HG03045 (cell line): ENCODE measurements around the gene ARCN1.
A peak's percentile ranks its signal among the peaks of the same experiment; 100 is the strongest.

ENCODE experiments used
- ATAC-seq: cut with Tn5 transposase; IDR thresholded peaks from one replicate; pipeline ENCODE4 v1.9.1; 2021; ENCODE audit warnings: mild to moderate bottlenecking, moderate library complexity; ENCODE audit not compliant: unreplicated experiment

Gene ARCN1

DNA sequence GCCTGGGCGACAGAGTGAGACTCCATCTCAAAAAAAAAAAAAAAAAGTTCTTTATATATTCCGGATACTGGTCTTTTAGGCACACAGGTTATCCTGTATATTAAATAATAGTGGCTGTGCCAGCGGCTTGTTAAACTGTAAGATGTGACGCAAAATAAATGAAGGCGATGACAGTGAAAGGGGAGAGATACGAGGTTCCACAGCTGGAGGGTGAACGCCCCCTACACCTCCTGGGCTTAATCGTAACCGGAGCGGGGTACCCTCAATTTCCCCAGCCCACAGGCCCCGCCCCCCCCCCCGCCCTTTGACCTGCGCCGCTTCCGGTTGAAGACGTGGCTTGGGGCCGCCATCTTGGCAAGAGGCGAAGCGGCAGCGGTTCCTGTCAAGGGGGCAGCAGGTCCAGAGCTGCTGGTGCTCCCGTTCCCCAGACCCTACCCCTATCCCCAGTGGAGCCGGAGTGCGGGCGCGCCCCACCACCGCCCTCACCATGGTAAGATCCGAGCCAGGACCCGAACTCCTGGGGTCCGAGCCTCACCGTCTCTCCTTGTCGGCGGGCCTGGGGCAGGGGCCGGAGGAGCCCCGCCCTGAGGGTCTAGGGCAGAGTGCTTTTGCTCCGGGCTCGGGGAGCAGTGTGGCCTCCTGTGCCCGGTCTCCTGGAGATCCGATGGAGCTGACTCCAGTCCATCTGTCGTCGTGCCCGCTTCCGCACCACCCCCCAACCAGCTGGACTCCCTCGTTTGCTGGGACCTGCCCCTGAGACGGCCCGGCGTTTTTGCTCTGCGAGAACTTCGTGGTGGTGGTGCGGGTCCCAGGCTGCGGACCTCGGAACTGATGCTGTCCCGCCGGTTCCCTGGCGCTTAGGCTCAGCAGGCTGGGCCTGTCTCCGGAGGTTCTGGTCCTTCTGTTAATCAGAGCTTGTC, at the start of gene ARCN1:
Gene ARCN1 (plus strand): TSS at position 349 of the 920 bp plus-strand sequence. CDS start 139 bp downstream, at position 488.
- peak; percentile 69 for ATAC-seq

- ATAC-seq = no peak
Measured at GRCh38 chr11:118522571-118523072, 49.6 kb upstream of the ARCN1 start.

GRCh38 chr11:118524356-118524755, 47.9 kb upstream of the ARCN1 start:
- no peak for ATAC-seq

- ATAC-seq = no peak
Measured at GRCh38 chr11:118524757-118525470, 47.3 kb upstream of the ARCN1 start.

DNA sequence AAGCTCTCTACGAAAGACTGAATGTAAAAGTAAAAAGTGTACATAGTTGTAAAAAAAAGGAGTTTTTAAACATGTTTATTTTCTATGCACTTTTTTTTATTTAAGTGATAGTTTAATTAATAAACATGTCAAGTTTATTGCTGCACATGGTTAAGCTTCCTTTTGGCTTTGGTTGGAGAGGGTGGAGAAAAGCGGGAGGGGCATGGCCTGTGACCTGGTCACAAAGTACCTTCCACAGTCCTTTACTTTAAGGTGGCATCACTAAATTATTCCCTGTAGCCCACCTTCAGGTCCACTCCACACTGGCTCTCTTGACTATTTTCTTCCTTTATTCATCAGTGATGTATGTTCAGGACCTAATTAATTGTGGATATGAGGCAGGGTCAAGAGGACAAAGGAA, 45.5 kb upstream of the ARCN1 start:
- ATAC-seq = no peak

GRCh38 chr11:118527109-118527508, 45.1 kb upstream of the ARCN1 start, which contains the start of gene TTC36:
Gene TTC36 (plus strand): TSS chr11:118527474. CDS start chr11:118527495, 21 bp downstream.
- ATAC-seq = no peak

GRCh38 chr11:118528511-118528910, 43.7 kb upstream of the ARCN1 start:
- ATAC-seq = no peak

DNA sequence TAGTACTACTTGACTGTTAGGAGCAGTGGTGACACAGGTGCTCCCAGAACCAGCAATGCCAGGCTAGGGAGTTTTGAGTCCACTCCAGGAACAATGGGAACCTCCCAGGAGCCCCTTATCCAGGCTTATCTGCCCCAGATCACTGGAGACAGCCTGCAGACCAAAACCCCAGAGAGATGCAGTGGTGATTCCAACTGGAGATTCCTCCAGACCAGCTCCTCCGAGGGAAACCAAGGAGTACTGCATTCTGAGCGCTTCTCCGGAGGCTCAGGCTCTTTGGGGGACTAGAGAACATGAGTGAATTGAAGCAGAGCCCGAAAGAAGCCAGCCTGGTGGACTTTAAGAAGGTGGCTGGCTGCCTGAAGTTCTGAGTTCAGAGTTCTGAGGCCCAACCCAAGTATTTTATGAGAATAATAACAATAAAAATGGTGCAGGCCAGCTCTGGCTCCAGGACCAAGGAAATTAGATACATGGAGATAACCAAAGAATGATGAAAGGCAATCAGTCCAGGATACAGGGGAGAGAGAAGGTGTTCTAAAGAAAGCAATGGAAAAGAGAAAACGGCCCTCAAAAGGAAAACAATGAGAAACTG, 42.5 kb upstream of the ARCN1 start:
- no peak for ATAC-seq

GRCh38 chr11:118530180-118530682, 42.0 kb upstream of the ARCN1 start:
- ATAC-seq = no peak

DNA sequence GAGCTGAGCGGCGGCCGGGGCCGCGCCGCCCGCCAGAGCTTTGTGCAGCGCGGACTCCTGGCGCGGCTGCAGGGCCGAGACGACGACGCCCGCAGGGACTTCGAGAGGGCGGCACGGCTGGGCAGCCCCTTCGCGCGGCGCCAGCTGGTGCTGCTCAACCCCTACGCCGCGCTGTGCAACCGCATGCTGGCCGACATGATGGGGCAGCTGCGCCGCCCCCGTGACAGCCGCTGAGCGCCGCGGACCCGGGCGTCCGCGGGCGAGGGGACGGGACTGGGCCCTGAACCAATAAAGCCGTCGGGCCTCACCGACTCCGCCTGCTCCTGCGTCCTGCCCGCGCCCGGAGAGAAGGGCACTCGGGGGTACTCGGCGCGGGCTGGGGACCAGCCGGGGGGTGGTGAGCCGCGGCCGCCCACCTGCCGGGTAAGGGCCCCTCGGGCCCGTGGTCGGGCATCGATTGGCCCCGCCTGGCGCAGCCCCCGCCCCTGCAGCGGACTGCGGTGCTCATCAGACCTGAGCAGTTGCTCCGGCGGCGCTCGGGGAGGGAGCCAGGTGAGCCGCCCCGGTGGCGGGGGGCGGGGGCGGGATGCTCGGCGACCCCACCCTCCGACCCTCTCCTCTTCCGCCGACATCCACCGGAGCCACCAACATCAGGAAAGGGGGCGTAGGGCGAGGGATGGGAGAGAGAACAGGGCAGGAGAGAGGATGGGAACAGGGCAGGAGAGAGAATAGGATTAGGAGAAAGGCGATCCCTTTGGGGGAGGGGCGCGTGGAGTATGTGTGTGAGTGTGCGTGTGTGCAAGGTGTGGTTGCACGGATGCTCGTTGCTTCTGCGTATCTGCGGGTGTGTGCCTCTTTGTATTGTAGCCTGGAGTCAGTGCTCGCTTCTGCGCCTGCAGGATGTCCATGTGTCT, 41.3 kb upstream of the ARCN1 start, which contains the start of gene TMEM25:
Gene TMEM25 (plus strand): TSS at position 510 of the 914 bp plus-strand sequence. CDS start 610 bp downstream, outside the sequence.
- peak; percentile 61 for ATAC-seq

- ATAC-seq = no peak
Measured at GRCh38 chr11:118531597-118532084, 40.6 kb upstream of the ARCN1 start.

GRCh38 chr11:118532091-118532490, 40.1 kb upstream of the ARCN1 start:
- no peak for ATAC-seq

DNA sequence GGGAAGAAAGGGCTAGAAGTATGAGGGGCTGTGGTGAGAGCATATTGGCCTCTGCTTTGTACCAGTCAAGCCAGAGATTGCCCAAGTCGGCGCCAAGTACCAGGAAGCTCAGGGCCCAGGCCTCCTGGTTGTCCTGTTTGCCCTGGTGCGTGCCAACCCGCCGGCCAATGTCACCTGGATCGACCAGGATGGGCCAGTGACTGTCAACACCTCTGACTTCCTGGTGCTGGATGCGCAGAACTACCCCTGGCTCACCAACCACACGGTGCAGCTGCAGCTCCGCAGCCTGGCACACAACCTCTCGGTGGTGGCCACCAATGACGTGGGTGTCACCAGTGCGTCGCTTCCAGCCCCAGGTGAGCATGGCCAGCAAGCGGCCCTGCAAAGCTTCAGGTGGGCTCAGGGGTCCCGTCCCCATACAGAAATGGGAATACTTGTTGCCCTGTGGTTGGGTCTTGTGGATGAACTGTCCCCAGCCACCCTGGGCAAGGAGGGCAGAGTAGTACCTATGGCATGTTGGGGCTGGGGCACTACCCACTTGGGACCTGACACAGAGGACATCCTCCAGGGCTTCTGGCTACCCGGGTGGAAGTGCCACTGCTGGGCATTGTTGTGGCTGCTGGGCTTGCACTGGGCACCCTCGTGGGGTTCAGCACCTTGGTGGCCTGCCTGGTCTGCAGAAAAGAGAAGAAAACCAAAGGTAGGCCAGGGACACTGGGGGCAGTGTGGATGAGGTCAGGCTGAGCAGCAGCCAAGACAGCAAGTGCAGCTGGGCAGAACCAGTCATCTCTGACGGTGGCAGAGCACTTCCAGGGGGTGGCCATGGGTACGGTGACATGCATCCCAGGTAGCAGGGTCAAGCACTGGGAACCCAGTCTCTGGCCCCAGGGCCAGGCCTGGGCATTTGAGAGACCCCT, 39.1 kb upstream of the ARCN1 start:
- ATAC-seq = no peak

DNA sequence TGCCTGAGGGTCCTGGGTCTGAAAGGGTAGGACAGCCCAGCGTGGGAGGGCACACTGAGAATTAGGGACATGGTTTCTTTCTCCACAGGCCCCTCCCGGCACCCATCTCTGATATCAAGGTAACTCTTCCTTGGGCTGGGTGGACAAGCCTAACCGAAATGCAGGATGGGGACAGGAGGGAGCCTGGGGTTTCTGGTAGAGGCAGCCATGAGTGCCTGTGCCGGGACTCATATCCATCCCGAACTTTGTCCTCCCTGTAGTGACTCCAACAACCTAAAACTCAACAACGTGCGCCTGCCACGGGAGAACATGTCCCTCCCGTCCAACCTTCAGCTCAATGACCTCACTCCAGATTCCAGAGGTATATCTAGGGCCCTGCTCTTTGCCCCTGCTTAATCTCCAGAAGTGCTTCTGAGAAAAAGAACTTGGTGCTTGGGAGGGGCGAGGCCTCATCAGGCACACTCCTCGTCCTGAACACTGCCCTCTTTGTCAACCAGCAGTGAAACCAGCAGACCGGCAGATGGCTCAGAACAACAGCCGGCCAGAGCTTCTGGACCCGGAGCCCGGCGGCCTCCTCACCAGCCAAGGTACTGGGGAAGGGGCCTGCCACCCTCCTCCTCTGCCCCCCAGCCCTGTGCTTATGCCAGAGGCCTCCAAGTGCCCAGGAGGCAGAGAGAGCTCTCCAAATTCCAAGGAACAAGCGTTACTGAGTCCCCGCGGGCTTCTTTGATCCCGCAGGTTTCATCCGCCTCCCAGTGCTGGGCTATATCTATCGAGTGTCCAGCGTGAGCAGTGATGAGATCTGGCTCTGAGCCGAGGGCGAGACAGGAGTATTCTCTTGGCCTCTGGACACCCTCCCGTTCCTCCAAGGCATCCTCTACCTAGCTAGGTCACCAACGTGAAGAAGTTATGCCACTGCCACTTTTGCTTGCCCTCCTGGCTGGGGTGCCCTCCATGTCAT, 38.2 kb upstream of the ARCN1 start:
- ATAC-seq = no peak

GRCh38 chr11:118535261-118535660, 36.9 kb upstream of the ARCN1 start:
- no peak for ATAC-seq

DNA sequence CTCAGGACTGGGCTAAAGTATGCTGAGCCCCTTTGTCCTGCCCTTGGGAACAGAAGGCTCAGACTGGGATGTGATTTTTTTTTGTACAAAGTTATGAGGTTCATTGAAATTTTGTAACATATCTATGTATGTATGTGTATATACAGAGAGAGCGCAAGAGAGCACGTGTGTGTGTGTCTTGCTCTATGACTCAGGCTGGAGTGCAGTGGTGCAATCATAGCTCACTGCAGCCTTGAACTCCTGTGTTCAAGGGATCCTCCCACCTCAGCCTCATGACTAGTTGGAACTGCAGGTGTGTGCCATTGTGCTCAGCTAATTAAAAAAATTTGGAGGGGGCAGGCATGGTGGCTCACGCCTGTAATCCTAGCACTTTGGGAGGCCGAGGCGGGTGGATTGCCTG, 35.5 kb upstream of the ARCN1 start:
- no peak for ATAC-seq

GRCh38 chr11:118537409-118537980, 34.7 kb upstream of the ARCN1 start:
- no peak for ATAC-seq
